CD4-positive, alpha-beta T cell treated with Interleukin-2 at 100 ng/mL for 4 hours (primary cell): ENCODE measurements around the gene AP5S1.

Experiments
- DNase-seq: peaks from one replicate; pipeline ENCODE4 v3.0.0-alpha.2; 2020; ENCODE audit warnings: low spot score

The AP5S1 gene

GRCh38 chr20:3876676-3877075 is 56.3 kb downstream of the AP5S1 start:
- DNase-seq, result no peak
